SK-N-MC (cell line): ENCODE results near the gene IDH3A.

Experiments used
- DNase-seq: peaks from one replicate; pipeline ENCODE4 v3.0.0-alpha.2; 2011; ENCODE audit warnings: low read depth, low spot score
- H3K27ac ChIP-seq: fragments of 200-600 bp; sonication (generic); 2 replicates; pipeline ENCODE4 v1.5.1; 2016; ENCODE audit warnings: mixed run types
- H3K36me3 ChIP-seq: fragments of 200-600 bp; sonication (generic); 2 replicates; pipeline ENCODE4 v1.6.1; 2017; ENCODE audit warnings: antibody characterized with exemption, low read length, mixed read lengths; ENCODE audit not compliant: insufficient read depth
- H3K4me3 ChIP-seq: fragments of 200-600 bp; sonication (generic); 2 replicates; pipeline ENCODE4 v1.5.1; 2016
- H3K9ac ChIP-seq: fragments of 200-600 bp; sonication (generic); 2 replicates; pipeline ENCODE4 v1.8.0; 2017; ENCODE audit warnings: mixed run types, mixed read lengths; ENCODE audit not compliant: insufficient read length
- H3K9me3 ChIP-seq: fragments of 200-600 bp; sonication (generic); 2 replicates; pipeline ENCODE4 v1.6.1; 2017; ENCODE audit warnings: low read depth, mild to moderate bottlenecking, antibody characterized with exemption, low read length, moderate library complexity, mixed read lengths
- EZH2 ChIP-seq: fragments of 200-600 bp; sonication (generic); IDR thresholded peaks from one replicate; pipeline ENCODE4 v1.6.1; 2017; ENCODE audit warnings: antibody characterized with exemption
- FOXP2 ChIP-seq: optimal IDR thresholded peaks from 2 replicates; pipeline ENCODE3; 2011; ENCODE audit warnings: mild to moderate bottlenecking, moderate library complexity; ENCODE audit not compliant: insufficient read depth; ENCODE audit errors: extremely low read length, control extremely low read depth
- POLR2AphosphoS5 ChIP-seq: IDR thresholded peaks from 2 replicates; pipeline ENCODE4 v1.6.1; 2012; ENCODE audit warnings: mild to moderate bottlenecking, low read depth, low read length, borderline replicate concordance

IDH3A gene

DNA sequence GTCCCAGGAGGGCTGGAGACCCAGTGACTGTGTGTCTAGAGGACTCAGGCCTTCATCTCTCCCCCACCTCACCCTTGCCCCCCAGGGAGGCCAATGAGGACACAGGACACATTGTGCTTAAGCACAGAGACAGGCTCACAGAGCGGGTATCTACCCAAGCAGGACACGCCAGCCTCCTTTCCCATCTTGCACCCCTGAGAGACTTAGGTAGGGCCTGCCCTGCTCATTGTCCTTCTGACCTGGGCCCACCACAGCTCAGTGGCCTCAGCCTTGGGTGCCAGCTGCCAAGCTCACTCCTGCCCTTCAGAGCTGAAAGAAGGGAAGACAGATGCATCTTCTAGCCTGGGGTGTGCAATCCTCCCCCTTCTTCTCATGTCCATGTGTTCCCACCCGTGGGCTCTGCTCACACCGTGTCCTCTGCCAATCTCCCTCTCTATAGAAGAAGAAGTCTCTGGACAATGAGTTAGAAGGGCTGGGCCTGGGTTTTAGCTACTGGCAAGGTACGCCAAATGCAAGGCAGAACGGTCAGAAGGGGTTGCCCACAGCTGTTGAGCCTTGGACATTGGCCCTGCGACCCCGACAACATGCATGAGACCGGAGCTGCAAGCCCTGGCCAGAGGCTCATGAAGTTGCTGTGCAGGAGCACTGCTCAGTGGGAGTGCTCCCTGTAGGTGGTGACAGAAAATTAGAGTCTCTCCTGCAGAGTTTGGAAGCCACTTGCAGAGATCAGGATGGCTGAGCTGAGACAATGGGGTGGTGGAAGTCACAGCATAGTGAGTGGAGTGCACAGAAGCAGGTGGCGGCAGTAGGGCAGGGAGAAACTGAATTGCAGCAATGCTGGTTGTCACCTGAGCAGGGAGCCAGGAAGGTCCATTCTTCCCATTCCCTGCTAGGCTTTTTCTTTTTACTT is 52.4 kb downstream of the IDH3A start:
- no peaks in the 10 kb centered on the region for H3K9me3 ChIP-seq
- no peaks in the 10 kb centered on the region for H3K36me3 ChIP-seq
- no peak for TF ChIP-seq EZH2
- no peak for TF ChIP-seq FOXP2
- TF ChIP-seq POLR2AphosphoS5: no peak
- DNase-seq: no peak
- no peak overlapping the region for H3K4me3 ChIP-seq
- no peak overlapping the region for H3K27ac ChIP-seq
- no peak overlapping the region for H3K9ac ChIP-seq

DNA sequence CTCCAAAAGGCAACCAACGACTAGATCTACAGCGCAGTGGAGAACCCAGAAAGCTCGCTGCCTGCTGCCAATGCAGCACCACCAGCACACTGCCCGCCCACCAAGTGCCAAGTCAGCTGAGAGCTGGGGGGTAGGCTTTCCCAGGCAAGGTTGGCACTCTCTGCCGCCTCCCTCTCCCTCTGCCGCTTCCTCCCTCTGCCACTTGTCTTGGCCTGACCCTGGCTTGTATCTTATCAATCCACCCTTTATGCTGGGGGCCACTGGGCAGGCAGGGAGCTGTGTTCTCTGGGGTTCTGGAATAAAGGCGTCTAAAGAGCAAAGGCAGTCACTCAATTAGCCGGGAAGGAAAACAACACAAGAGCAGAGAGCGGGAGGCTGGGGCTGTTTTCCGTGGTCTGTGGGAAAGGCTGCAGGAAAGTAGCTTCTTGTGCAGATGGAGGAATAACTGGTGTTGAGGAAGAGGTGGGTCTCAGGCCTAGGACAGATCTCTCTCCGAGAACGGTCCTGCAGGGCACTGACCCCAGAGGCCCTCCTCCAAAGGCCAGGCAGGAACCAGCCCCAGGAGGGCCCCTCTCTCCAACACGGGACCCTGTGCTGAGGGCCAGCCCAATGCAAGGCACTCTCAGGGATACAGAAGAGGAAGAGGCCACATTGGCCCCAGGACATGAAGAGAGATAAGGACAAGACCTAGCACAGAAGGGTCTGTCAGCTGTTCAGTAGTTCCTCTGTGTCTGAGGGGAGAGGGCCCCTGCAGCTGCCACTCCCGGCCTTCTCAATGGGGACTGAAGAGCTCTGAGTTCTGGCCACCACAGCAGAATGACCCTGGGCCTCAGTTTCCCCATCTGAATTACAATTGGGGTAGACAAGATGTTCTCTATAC is 54.4 kb downstream of the IDH3A start:
- no peak for TF ChIP-seq FOXP2
- no peak for TF ChIP-seq POLR2AphosphoS5
- no peak for TF ChIP-seq EZH2
- no peak for DNase-seq
- Histone ChIP-seq H3K27ac (no peak overlapping the region), H3K36me3 (no peaks in the 10 kb centered on the region), H3K9ac (no peak overlapping the region), H3K9me3 (no peaks in the 10 kb centered on the region), H3K4me3 (no peak overlapping the region)

DNA sequence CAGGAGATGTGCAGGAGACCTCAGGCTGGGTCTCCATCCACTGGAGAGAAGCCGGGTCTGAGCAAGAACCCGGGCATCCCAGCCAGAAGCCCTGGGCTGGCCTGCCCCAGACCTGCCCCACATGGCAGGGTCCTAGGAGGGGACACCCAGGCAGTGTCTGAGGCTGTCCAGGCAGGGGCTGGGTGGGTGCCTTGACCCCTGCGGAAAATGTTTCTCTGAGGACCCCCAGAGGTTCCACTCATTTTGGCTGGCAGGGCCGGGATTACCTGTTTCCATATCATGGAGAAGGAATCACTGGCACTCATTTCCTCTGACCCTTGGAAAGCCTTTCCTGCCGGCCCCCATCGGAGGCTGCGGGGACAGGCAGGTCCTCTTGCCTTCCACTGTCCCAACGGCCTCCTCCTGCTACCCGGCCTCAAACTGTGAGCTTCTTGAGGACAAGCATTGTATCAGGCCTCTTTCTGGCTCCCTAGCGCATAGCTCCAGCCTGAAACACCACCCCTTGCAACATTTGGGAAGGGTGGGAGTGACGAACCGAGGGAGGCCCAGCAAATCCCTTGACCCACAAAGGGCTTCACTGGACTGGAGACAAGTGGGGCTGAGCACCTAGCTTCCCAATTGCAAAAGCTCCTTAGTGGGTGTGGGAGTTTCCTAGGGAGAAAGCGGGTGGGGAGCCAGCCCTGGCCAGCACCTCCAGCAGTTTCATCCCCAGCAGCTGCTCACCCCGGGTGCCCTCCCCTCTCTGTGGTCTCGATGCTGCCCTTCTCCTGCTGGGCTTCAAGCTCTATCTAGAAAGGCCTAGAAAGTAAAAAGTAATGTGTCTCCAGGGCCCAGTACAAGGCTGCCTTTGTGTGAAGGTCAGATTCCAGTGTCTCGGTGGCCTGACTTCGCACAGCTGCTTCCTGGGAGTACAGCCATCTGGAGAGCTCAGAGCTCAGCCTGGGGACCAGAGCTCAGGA is 55.5 kb downstream of the IDH3A start:
- TF ChIP-seq EZH2: no peak
- no peak overlapping the region for H3K27ac ChIP-seq
- H3K9ac ChIP-seq: no peak overlapping the region
- H3K4me3 ChIP-seq: no peak overlapping the region
- H3K36me3 ChIP-seq: no peaks in the 10 kb centered on the region
- DNase-seq: no peak
- no peaks in the 10 kb centered on the region for H3K9me3 ChIP-seq

DNA sequence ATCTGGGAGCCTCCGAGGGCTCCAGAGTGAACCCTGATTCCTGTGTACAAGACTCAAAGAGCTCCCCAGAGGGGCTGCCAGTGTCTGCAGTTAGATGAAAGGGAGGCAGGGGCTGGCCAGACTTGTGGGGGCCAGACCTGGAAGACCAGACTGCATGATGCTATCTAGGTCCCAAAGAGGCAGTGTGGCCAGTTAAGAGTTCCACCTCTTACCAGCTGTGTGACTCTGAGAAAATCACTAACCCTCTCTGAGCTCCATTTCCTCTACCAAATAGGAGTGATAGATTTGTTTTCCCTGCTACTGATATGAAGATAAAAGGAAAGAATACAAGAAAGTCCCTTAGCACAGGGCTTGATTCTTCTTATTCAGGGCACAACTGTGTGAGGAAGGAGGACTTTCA is 56.2 kb downstream of the IDH3A start:
- TF ChIP-seq EZH2 (no peak), FOXP2 (no peak)
- DNase-seq: no peak
- Histone ChIP-seq H3K36me3 (no peaks in the 10 kb centered on the region), H3K9me3 (no peaks in the 10 kb centered on the region), H3K27ac (no peak overlapping the region), H3K9ac (no peak overlapping the region), H3K4me3 (no peak overlapping the region)

DNA sequence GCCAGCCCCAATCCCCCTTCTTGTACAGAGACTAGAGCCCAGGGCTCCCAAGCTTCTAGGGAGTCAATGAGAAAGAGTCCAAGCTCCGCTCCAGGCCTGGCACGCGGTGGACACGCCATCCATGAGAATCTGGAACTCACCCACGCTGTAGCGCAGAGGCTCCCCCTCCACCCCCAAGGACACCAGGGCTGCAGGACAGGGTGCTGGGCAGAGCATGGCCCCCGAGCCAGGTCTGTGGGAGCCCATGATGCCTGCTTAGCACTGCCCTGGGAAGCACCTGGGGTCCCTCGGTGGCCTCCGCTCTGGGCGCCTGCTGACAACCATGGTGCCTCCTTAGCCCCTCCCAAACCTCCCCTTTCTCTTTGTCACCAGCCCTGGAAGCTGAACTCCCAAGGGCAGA is 56.7 kb downstream of the IDH3A start:
- Histone ChIP-seq H3K36me3 (no peaks in the 10 kb centered on the region), H3K4me3 (no peak overlapping the region), H3K9me3 (no peaks in the 10 kb centered on the region), H3K9ac (no peak overlapping the region), H3K27ac (no peak overlapping the region)
- no peak for DNase-seq
- TF ChIP-seq EZH2: no peak
- TF ChIP-seq FOXP2: no peak
- TF ChIP-seq POLR2AphosphoS5: no peak

DNA sequence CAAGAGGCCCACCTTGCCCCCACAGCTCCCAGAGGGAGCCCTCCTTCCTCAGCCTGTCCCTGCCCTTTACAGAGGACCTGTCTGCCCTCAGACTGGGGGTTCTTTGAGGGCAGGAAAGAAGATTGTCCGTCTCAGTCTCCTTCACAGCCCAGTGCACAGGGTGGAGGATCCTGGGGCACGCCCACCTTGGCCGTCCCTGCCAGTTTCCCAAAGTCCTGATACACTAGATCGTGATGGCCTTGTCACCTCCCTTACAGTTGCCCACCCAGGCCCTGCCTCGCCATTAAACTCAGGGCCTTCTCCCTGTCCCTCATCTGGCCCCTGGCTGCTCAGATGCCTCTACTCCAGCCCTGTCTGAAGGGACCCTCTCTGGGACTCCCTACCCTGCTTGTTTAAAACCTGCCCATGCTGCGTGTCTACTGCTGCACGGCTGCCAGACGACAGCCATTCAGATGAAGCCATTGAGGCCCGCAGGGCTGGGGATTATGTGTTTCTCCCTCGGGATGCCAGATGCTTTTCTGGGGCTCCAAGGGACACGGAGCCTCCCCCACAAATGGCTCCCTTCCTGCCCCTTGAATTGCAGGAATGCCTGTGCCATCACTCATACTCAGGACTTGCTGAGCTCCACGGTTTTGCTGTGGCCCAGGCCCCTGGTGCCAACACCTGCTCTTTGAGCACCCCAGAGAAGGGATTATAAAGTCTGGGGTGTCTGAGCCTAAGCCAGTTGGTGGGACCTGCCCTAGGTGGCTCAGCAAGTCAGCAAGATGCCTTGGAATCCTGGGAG is 57.4 kb downstream of the IDH3A start:
- no peak overlapping the region for H3K9ac ChIP-seq
- DNase-seq: no peak
- H3K9me3 ChIP-seq: no peaks in the 10 kb centered on the region
- no peak overlapping the region for H3K27ac ChIP-seq
- no peaks in the 10 kb centered on the region for H3K36me3 ChIP-seq
- TF ChIP-seq POLR2AphosphoS5 (no peak), FOXP2 (no peak), EZH2 (no peak)
- no peak overlapping the region for H3K4me3 ChIP-seq

DNA sequence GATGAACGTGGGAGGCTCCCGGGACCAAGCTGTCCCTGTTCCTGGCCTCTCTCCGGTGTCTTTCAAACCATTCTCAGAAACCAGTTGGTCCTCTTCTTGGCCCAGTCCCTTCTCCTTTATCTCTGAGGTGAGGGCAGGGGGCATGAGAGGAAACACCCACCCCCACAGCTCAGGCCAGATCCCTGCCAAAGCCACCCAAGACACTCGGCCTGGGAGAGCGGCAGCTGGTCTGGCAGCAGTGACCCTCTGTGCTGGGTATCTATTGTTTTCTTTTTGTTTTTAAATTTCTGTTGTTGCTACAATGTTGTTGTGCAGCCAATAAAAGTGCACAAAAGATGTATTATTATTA is 57.9 kb downstream of the IDH3A start:
- no peak for DNase-seq
- TF ChIP-seq EZH2 (no peak), FOXP2 (no peak)
- no peaks in the 10 kb centered on the region for H3K9me3 ChIP-seq
- no peak overlapping the region for H3K4me3 ChIP-seq
- H3K36me3 ChIP-seq: no peaks in the 10 kb centered on the region
- H3K27ac ChIP-seq: no peak overlapping the region
- no peak overlapping the region for H3K9ac ChIP-seq
